Brain pericyte (primary cell): ENCODE data around the gene HIGD2B.
"Not testable (repeated sequence)": the region's sequence is repeated elsewhere in the genome, so short reads cannot be mapped to it uniquely, and the experiment has no call there.

Experiments used
- DNase-seq: peaks from one replicate; pipeline ENCODE4 v3.0.0-alpha.2; 2012; ENCODE audit warnings: low read depth, low spot score

Gene HIGD2B

GRCh38 chr15:72685925-72686794 is at the start of gene HIGD2B, which contains the start of gene BBS4:
Gene HIGD2B (minus strand): TSS chr15:72686182. CDS start chr15:72676374, 9,808 bp downstream.
Gene BBS4 (plus strand): TSS chr15:72686207. CDS start chr15:72686228, 21 bp downstream.
- DNase-seq, result peak; percentile 52

- DNase-seq, result no peak
Measured at GRCh38 chr15:72735111-72735510, 49.1 kb upstream of the HIGD2B start.

GRCh38 chr15:72733941-72734738 is 48.2 kb upstream of the HIGD2B start:
- DNase-seq, result no peak

GRCh38 chr15:72732516-72732915 is 46.5 kb upstream of the HIGD2B start:
- no peak for DNase-seq

GRCh38 chr15:72732086-72732485 is 46.1 kb upstream of the HIGD2B start:
- no peak for DNase-seq

GRCh38 chr15:72728821-72729220 is 42.8 kb upstream of the HIGD2B start:
- no peak for DNase-seq

GRCh38 chr15:72728249-72728648 is 42.3 kb upstream of the HIGD2B start:
- DNase-seq, result not testable (repeated sequence)

GRCh38 chr15:72727154-72727553 is 41.2 kb upstream of the HIGD2B start:
- DNase-seq, result no peak

GRCh38 chr15:72725851-72726250 is 39.9 kb upstream of the HIGD2B start:
- DNase-seq, result not testable (repeated sequence)

GRCh38 chr15:72725446-72725845 is 39.5 kb upstream of the HIGD2B start:
- no peak for DNase-seq

- no peak for DNase-seq
Measured at GRCh38 chr15:72724028-72724427, 38.0 kb upstream of the HIGD2B start.

- peak; percentile 15 for DNase-seq
Measured at GRCh38 chr15:72722071-72722696, 36.2 kb upstream of the HIGD2B start.

GRCh38 chr15:72708551-72709303 is 22.7 kb upstream of the HIGD2B start:
- DNase-seq, result not testable (repeated sequence)

GRCh38 chr15:72706266-72706665 is 20.3 kb upstream of the HIGD2B start:
- DNase-seq, result no peak

GRCh38 chr15:72700076-72700475 is 14.1 kb upstream of the HIGD2B start:
- DNase-seq, result no peak

GRCh38 chr15:72698938-72699337 is 13.0 kb upstream of the HIGD2B start:
- DNase-seq, result no peak

GRCh38 chr15:72690938-72691337 is 5.0 kb upstream of the HIGD2B start:
- DNase-seq, result no peak

- DNase-seq, result no peak
Measured at GRCh38 chr15:72688697-72689096, 2.7 kb upstream of the HIGD2B start.

- DNase-seq, result no peak
Measured at GRCh38 chr15:72685301-72685924, 569 bp downstream of the HIGD2B start.

- no peak for DNase-seq
Measured at GRCh38 chr15:72682772-72683171, 3.2 kb downstream of the HIGD2B start.

- DNase-seq, result no peak
Measured at GRCh38 chr15:72680931-72681330, 5.1 kb downstream of the HIGD2B start.
